Body of pancreas (tissue), 4 donors: ENCODE results near the gene NEDD9.

Source experiments
- CTCF ChIP-seq, 7 experiments: fragments of 450-650 bp in 4 of 7; fragments of 200-600 bp in 3 of 7; sonication (generic) in 3 of 7; IDR thresholded peaks; one replicate each; pipeline ENCODE4 v1.5.1; 2016 to 2019; ENCODE audit warnings: antibody characterized with exemption in 7 of 7
- POLR2A ChIP-seq, 3 donors: fragments of 450-650 bp; IDR thresholded peaks; one replicate each; pipeline ENCODE4 v1.6.1; 2016; ENCODE audit warnings: antibody characterized with exemption in 3 of 3, mild to moderate bottlenecking in 2 of 3

- no peak for TF ChIP-seq CTCF (IDR thresholded peaks at IDR 0.05)
- no peak for TF ChIP-seq POLR2A (IDR thresholded peaks at IDR 0.05)
Measured at GRCh38 chr6:11233673-11234573, 1.5 kb upstream of the NEDD9 start.
